UCSD-AML1 (cell line): Measurements from ENCODE around the gene HMGXB4.

Experiments
- DNase-seq: peaks from one replicate; lab custom pipeline; 2025; ENCODE audit not compliant: unreplicated experiment; lab: John Stamatoyannopoulos, UW

The HMGXB4 gene

GRCh38 chr22:35253946-35254345 lies 3.3 kb upstream of the HMGXB4 start:
- DNase-seq = no peak

- no peak for DNase-seq
Measured at GRCh38 chr22:35257002-35257320, 332 bp upstream of the HMGXB4 start.

- no peak for DNase-seq
Measured at GRCh38 chr22:35258191-35258988, 1.1 kb downstream of the HMGXB4 start.

- no peak for DNase-seq
Measured at GRCh38 chr22:35264986-35265385, 7.7 kb downstream of the HMGXB4 start.

GRCh38 chr22:35266277-35266676 lies 9.0 kb downstream of the HMGXB4 start:
- no peak for DNase-seq

GRCh38 chr22:35269630-35270029 lies 12.3 kb downstream of the HMGXB4 start:
- DNase-seq = no peak

GRCh38 chr22:35274154-35274871 lies 17.0 kb downstream of the HMGXB4 start:
- DNase-seq = no peak

GRCh38 chr22:35275580-35275979 lies 18.3 kb downstream of the HMGXB4 start:
- no peak for DNase-seq

GRCh38 chr22:35276019-35276418 lies 18.7 kb downstream of the HMGXB4 start:
- DNase-seq = no peak

- no peak for DNase-seq
Measured at GRCh38 chr22:35288116-35288515, 30.8 kb downstream of the HMGXB4 start.

- no peak for DNase-seq
Measured at GRCh38 chr22:35292786-35293185, 35.5 kb downstream of the HMGXB4 start.

GRCh38 chr22:35296051-35296450 lies 38.8 kb downstream of the HMGXB4 start:
- no peak for DNase-seq

- DNase-seq = no peak
Measured at GRCh38 chr22:35299217-35299672, 42.0 kb downstream of the HMGXB4 start.

- DNase-seq = peak; percentile 97
Measured at GRCh38 chr22:35299673-35300499, 42.6 kb downstream of the HMGXB4 start, which contains the start of gene TOM1. Gene TOM1, plus strand, starts transcription at chr22:35299894. Its CDS starts 35 bp downstream, at chr22:35299929.

GRCh38 chr22:35301372-35301874 lies 44.1 kb downstream of the HMGXB4 start:
- DNase-seq = peak; percentile 43

- DNase-seq = no peak
Measured at GRCh38 chr22:35303029-35303624, 45.8 kb downstream of the HMGXB4 start.

GRCh38 chr22:35305525-35306070 lies 48.3 kb downstream of the HMGXB4 start:
- no peak for DNase-seq

GRCh38 chr22:35306350-35306967 lies 49.2 kb downstream of the HMGXB4 start:
- no peak for DNase-seq

GRCh38 chr22:35307372-35307771 lies 50.1 kb downstream of the HMGXB4 start:
- DNase-seq = no peak

GRCh38 chr22:35307892-35308291 lies 50.6 kb downstream of the HMGXB4 start:
- no peak for DNase-seq
